ENCODE results near the gene ALPI. TPM values are rescaled to one million over a fixed set of nuclear protein-coding genes. Genes with fewer than 3 reads are reported as not detected.
"Not testable (repeated sequence)": the region's sequence is repeated elsewhere in the genome, so short reads cannot be mapped to it uniquely, and the experiment has no call there.

Gene ALPI
- total RNA-seq, 1 experiment from 2014 or later: not detected

DNA sequence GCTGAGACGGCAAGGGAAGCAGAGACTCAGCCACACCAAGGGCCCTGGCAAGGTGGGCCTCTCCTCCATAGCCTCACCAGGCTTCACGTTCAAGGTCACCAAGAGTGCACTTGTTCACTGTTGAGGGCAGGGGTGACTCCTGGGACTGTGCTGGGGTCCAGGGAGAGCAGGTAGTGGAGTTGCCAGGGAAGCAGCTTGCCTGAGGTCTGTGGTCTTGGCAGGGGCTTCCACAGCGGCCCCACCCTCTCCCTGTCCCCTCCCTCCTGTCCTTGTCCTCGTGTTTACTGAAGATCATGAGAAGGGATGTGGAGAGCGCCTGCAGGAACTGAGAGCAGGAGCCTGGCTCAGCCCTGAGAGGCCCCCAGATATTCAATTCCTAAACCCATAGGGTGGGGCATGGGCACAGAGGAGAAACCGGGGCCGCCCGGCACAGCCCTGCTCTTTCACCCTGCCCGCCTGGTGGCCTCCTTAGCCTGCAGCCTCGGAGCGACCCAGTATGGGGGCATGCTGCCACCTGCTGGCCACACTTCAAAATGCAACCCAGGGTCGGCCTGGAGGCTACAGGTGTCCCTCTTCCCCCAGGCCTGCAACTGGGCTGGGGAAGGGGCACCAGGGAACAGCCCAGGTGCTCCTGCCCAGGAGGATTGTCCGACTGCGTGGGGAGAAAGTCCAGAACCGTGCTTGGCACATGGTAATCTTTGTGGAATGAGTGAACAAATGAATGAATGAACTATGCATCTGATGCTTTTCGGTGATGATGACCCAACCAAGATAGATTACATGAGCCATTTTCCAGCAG is 15.5 kb upstream of the ALPI start:
- H3K27me3 ChIP-seq (ENCODE audit: control insufficient read depth, insufficient read depth, low read length); in situ Hi-C loops (cut with HindIII; ENCODE audit: low pct_unique_long_range_greater_than_20kb, low sequenced_read_pairs); intact Hi-C loops (cut with micrococcal nuclease; ENCODE audit: unreplicated experiment); H3K36me3 ChIP-seq (ENCODE audit: control insufficient read depth, insufficient read depth, low read length); POLR2A ChIA-PET; H3K4me3 ChIP-seq (ENCODE audit: low read depth in 2 of 2, low read length in 2 of 2); H3K9me3 ChIP-seq (ENCODE audit: control insufficient read depth, insufficient read depth, low read depth, low read length); H3K27ac ChIP-seq (ENCODE audit: low read length); H3K4me1 ChIP-seq (ENCODE audit: control insufficient read depth, insufficient read depth, low read length); BruUV-seq (replicated peaks): not testable (repeated sequence)
- DNase-seq (ENCODE audit: low read depth, low spot score) (peak; percentile 53), ATAC-seq (peak; percentile 79)
- CTCF ChIA-PET: interaction anchor here (0.6 to 1.9 kb wide), 4 partner anchors 64 to 104 kb away, joined by 3 to 19 read pairs (median 5); no protein-coding TSS in a partner anchor
- peak; percentile 94 for TF ChIP-seq CTCF (IDR thresholded peaks at IDR 0.05)

- intact Hi-C loops (cut with micrococcal nuclease; ENCODE audit: unreplicated experiment) (no loop called here), in situ Hi-C loops (cut with HindIII; ENCODE audit: low pct_unique_long_range_greater_than_20kb, low sequenced_read_pairs) (no loop called here)
- no peak for ATAC-seq
- Histone ChIP-seq H3K4me1 (ENCODE audit: control insufficient read depth, insufficient read depth, low read length) (peaks cover 5% of the 10 kb centered on the region), H3K27ac (ENCODE audit: low read length) (no peak overlapping the region), H3K27me3 (ENCODE audit: control insufficient read depth, insufficient read depth, low read length) (no peaks in the 10 kb centered on the region), H3K9me3 (ENCODE audit: control insufficient read depth, insufficient read depth, low read depth, low read length) (no peaks in the 10 kb centered on the region), H3K36me3 (ENCODE audit: control insufficient read depth, insufficient read depth, low read length) (no peaks in the 10 kb centered on the region), H3K4me3 (ENCODE audit: low read depth in 2 of 2, low read length in 2 of 2) (no peak overlapping the region)
- TF ChIP-seq CTCF (IDR thresholded peaks at IDR 0.05) (no peak), TCF7L2 (IDR thresholded peaks at IDR 0.05; ENCODE audit: low read depth, low read length) (no peak), POLR2AphosphoS5 (IDR thresholded peaks at IDR 0.05; ENCODE audit: low read depth, low read length) (no peak), REST (IDR thresholded peaks at IDR 0.05; ENCODE audit: insufficient read depth in 1 of 2, low read depth in 2 of 2, low read length in 1 of 2) (no peak), SIN3A (IDR thresholded peaks at IDR 0.05; ENCODE audit: borderline replicate concordance, insufficient read depth, low read depth, low read length) (no peak)
- ChIA-PET CTCF (interaction anchor here (0.6 kb wide), 1 partner anchor 64 kb away, joined by 3 read pairs; no protein-coding TSS in a partner anchor), POLR2A (no interaction called here)
- no peak for DNase-seq (ENCODE audit: low read depth, low spot score)
- no TSS peak for BruUV-seq (replicated peaks)
Observed at GRCh38 chr2:232441147-232441651, 14.8 kb upstream of the ALPI start.

- H3K9me3 ChIP-seq (ENCODE audit: control insufficient read depth, insufficient read depth, low read depth, low read length); BruUV-seq (replicated peaks); CTCF ChIA-PET; DNase-seq (ENCODE audit: low read depth, low spot score); intact Hi-C loops (cut with micrococcal nuclease; ENCODE audit: unreplicated experiment); H3K4me1 ChIP-seq (ENCODE audit: control insufficient read depth, insufficient read depth, low read length); in situ Hi-C loops (cut with HindIII; ENCODE audit: low pct_unique_long_range_greater_than_20kb, low sequenced_read_pairs); ATAC-seq; H3K27me3 ChIP-seq (ENCODE audit: control insufficient read depth, insufficient read depth, low read length); H3K4me3 ChIP-seq (ENCODE audit: low read depth in 2 of 2, low read length in 2 of 2); H3K27ac ChIP-seq (ENCODE audit: low read length); H3K36me3 ChIP-seq (ENCODE audit: control insufficient read depth, insufficient read depth, low read length); POLR2A ChIA-PET: not testable (repeated sequence)
Observed at GRCh38 chr2:232441922-232442321, 14.0 kb upstream of the ALPI start.

DNA sequence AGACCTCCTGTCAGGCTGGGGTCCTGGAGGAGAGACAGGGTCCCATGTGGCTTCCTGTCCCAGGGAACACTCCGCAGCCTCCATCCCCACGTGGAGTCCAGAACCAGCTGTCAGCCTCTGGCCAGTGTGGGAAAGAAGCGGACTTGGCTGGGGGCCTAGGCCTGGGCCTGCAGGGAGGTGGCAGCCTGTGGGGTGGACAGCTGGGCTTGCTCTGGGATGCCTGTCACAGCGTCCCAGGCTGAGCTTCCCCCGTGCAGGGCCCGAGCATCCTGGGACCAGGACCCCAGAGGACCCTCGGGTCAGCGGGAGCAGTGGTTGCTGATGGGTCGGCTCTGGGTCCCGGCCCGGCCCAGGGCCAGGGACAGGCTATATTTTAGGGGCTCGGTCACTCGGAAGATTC is 13.5 kb upstream of the ALPI start:
- H3K27ac ChIP-seq (ENCODE audit: low read length); H3K9me3 ChIP-seq (ENCODE audit: control insufficient read depth, insufficient read depth, low read depth, low read length); in situ Hi-C loops (cut with HindIII; ENCODE audit: low pct_unique_long_range_greater_than_20kb, low sequenced_read_pairs); POLR2A ChIA-PET; DNase-seq (ENCODE audit: low read depth, low spot score); H3K4me1 ChIP-seq (ENCODE audit: control insufficient read depth, insufficient read depth, low read length); intact Hi-C loops (cut with micrococcal nuclease; ENCODE audit: unreplicated experiment); BruUV-seq (replicated peaks); H3K4me3 ChIP-seq (ENCODE audit: low read depth in 2 of 2, low read length in 2 of 2); H3K27me3 ChIP-seq (ENCODE audit: control insufficient read depth, insufficient read depth, low read length); ATAC-seq; H3K36me3 ChIP-seq (ENCODE audit: control insufficient read depth, insufficient read depth, low read length): not testable (repeated sequence)
- CTCF ChIA-PET: interaction anchor here (0.6 kb wide), 1 partner anchor 58 kb away, joined by 3 read pairs; no protein-coding TSS in a partner anchor
